ENCODE results near the gene PKD2L2. TPM values are rescaled to one million over a fixed set of nuclear protein-coding genes. Genes with fewer than 3 reads are reported as not detected.

Gene PKD2L2
- total and polyA plus RNA-seq, 9 of the 15 experiments (the other 6 are each of a cell fraction or from before 2014, with no cell fraction given): 0.08 to 0.25 (median 0.11) TPM; not detected in 5

DNA sequence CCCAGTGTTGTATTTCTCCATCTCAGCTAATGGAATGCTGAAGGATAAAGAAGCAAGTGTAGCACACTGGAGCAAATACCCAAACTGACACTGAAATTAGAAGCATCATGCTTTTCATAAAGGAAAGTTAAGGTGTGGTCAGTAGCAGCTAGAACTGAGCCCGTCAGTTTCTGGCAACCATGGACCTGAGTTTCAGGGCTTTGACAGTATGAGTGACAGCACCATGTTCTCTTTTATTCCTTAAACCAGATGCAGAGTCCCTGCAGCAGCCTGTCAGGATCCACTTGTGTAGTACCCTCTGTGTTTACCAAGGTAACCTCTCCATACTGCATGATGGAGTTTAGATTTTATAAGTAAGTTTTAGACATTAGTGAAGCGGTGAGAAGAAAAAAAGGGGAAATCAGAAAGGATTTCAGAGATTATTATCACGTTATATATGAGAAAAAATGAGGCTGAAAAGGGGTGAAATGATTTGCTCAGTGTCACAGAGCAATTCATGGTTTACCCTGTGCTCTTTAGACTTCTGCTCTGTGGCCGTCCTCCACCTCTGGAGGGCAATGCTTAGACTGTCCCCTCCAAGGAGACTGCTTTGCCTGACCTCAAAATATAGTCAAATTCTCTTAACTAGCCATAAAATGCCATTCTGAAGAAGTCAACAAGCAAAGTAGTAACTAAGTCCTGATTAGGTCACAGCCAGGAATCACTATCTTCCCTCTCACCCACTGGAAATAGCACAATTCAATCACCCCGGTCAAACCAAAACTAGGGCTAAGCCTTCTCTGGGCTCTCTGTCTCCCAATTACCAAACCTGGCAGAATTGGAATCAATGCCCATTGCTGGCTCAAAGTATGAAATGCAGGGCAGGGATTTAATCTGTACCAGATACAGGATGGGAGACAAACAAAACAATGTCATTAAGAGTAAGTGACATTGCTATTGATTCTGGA, 32.1 kb upstream of the PKD2L2 start:
- Histone ChIP-seq H3K9ac (ENCODE audit: insufficient read depth in 1 of 2, low read depth in 2 of 2, low read length in 2 of 2) (no peak overlapping the region), H3K27ac (ENCODE audit: extremely low read depth, low read depth, low read length) (no peak overlapping the region), H3K27me3 (ENCODE audit: control insufficient read depth in 2 of 2, insufficient read depth in 2 of 2, low read length in 2 of 2) (peaks cover 0 to 3% of the 10 kb centered on the region in 2 experiments; a peak in 2 of 5 replicates), H3K9me1 (ENCODE audit: control insufficient read depth, insufficient read depth, low read length) (no peaks in the 10 kb centered on the region), H3K79me2 (ENCODE audit: control insufficient read depth, insufficient read depth, low read length) (no peaks in the 10 kb centered on the region), H3K4me2 (ENCODE audit: insufficient read depth, low read length) (no peak overlapping the region), H3K4me1 (replicated peaks in 1 of 2; ENCODE audit: control insufficient read depth in 2 of 2, insufficient read depth in 2 of 2, low read length in 2 of 2) (no peaks in the 10 kb centered on the region), H3K36me3 (ENCODE audit: control insufficient read depth, insufficient read depth, low read length) (no peaks in the 10 kb centered on the region), H3K9me3 (replicated peaks; ENCODE audit: control insufficient read depth, insufficient read depth, low read depth, low read length) (no peaks in the 10 kb centered on the region), H2AFZ (ENCODE audit: low read depth, low read length) (no peak overlapping the region), H4K20me1 (replicated peaks; ENCODE audit: control insufficient read depth, insufficient read depth, low read length) (no peaks in the 10 kb centered on the region), H3K4me3 (no peak overlapping the region)
- POLR2A ChIA-PET: no interaction called here
- no peak for FAIRE-seq
- in situ Hi-C loops (cut with MboI) (no loop called here), intact Hi-C loops (cut with micrococcal nuclease) (no loop called here)
- BruUV-seq (replicated peaks): no TSS peak
- TF ChIP-seq ZC3H4 (CRISPR knock-in tag; IDR thresholded peaks at IDR 0.05; ENCODE audit: borderline replicate concordance) (no peak), CXXC5 (CRISPR knock-in tag; IDR thresholded peaks at IDR 0.05) (no peak)
- TF ChIP-seq, protein P1, sequence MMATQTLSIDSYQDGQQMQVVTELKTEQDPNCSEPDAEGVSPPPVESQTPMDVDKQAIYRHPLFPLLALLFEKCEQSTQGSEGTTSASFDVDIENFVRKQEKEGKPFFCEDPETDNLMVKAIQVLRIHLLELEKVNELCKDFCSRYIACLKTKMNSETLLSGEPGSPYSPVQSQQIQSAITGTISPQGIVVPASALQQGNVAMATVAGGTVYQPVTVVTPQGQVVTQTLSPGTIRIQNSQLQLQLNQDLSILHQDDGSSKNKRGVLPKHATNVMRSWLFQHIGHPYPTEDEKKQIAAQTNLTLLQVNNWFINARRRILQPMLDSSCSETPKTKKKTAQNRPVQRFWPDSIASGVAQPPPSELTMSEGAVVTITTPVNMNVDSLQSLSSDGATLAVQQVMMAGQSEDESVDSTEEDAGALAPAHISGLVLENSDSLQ (IDR thresholded peaks at IDR 0.05): peak; percentile 35; the same call in 1 of the 2 replicates
- TF ChIP-seq, protein P2, sequence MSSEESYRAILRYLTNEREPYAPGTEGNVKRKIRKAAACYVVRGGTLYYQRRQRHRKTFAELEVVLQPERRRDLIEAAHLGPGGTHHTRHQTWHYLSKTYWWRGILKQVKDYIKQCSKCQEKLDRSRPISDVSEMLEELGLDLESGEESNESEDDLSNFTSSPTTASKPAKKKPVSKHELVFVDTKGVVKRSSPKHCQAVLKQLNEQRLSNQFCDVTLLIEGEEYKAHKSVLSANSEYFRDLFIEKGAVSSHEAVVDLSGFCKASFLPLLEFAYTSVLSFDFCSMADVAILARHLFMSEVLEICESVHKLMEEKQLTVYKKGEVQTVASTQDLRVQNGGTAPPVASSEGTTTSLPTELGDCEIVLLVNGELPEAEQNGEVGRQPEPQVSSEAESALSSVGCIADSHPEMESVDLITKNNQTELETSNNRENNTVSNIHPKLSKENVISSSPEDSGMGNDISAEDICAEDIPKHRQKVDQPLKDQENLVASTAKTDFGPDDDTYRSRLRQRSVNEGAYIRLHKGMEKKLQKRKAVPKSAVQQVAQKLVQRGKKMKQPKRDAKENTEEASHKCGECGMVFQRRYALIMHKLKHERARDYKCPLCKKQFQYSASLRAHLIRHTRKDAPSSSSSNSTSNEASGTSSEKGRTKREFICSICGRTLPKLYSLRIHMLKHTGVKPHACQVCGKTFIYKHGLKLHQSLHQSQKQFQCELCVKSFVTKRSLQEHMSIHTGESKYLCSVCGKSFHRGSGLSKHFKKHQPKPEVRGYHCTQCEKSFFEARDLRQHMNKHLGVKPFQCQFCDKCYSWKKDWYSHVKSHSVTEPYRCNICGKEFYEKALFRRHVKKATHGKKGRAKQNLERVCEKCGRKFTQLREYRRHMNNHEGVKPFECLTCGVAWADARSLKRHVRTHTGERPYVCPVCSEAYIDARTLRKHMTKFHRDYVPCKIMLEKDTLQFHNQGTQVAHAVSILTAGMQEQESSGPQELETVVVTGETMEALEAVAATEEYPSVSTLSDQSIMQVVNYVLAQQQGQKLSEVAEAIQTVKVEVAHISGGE (CRISPR knock-in tag; IDR thresholded peaks at IDR 0.05): no peak
- CTCF ChIA-PET (ENCODE audit: low intra/inter-chr PET ratio): no interaction called here
- no peak; the same call in 2 of the 3 replicates for ATAC-seq
- DNase-seq (ENCODE audit: extremely low read depth in 1 of 4, low spot score in 3 of 4): no peak
- 4% methylated on average over 5 of the region's 5 CpGs for WGBS (ENCODE audit: insufficient coverage, low coverage, missing lambda C conversion rate)
